ENCODE measurements around the gene STX16.

Gene STX16

DNA sequence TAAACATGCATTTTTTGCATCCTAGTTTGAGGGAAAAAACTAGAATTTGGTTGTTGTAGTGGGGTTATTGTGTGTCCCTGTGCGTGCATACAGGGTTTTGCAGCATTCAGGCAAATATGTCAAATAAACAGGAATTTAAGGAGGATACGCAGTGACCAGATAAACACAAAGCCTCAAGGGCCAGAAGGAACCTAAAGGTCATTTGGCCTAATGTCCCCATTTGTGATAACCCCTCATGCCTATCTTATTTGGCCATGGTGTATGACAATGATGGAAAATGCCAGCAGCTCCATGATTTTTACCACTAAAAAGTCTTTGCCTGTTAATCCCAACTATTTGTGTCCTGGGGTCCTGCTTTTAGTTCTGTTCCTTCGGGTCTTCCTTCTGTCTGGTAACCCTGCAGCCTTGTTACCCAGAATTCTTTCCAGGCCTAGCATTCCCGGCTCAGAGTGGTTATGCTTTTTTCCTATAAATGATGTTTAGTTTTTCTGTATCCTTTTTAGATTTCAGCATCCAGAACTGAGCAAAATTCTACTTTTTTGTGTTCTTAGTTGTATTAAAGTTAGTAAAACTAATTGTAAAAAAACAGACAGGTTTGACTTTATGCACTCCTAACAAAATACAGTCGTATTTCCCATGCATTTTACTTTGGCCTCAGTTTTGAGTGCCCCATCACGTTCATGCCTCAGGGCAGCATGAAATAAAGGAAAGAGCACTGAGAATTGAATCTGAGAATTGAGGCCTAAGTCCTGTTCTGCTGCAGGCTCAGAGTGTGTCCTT, 4.4 kb downstream of the STX16 start:
- DNase-seq: no peak

DNA sequence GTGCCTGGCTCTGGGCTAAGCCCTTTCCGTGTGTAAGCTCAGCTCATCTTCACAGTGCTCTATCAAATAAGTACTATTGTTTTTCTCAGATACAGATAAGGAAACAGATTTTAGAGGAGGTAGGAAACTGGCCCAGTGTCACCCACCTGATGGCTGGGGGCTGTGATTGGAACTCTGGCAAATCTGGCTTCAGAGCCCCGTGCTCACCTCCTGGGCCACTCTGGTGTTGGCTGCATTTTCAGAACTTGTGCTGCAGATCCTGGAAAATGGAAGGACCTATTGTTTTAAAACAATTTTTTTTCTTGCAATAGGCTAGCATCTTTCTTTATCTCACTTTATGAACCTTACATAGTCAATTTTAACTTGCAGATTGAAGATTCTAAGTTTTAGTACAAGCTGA, 5.7 kb downstream of the STX16 start:
- no peak for DNase-seq

DNA sequence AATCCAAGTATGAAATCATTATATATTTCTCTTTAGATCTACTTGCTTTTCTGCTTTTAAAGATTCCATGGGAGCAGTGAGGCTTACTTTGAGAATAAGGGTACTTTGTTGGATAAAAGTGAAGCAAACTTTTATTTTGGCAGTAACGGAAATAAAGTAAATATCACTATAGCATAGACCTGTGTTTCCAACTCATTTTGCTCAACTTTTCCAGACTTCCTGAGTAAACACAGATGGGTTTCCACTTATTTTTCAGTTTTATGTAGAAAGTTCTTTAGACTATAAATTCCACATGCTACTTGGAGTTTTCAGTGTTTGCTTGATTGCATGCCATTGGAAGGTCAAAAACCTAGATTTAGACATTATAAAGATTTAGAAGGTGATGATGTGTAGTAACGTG, 6.2 kb downstream of the STX16 start:
- DNase-seq: no peak

DNA sequence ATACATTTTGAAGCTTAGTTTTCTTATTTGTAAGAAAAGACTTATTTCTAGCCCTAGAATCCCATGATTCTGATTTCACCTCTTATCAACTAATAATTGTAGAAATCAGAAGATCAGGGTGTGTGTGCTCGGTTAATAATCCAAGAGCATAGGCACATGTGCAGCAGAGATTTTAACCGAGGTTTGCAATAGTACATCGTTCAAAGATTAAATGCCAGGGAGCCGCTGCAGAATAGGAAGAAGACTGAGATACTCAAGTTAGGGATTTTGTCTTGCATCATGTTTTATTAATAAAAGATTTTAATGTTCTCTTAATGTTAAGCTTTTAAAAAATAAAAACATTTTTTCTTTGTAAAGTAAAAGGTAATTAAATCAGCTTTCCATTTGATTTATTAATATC, 6.9 kb downstream of the STX16 start:
- DNase-seq: no peak

DNA sequence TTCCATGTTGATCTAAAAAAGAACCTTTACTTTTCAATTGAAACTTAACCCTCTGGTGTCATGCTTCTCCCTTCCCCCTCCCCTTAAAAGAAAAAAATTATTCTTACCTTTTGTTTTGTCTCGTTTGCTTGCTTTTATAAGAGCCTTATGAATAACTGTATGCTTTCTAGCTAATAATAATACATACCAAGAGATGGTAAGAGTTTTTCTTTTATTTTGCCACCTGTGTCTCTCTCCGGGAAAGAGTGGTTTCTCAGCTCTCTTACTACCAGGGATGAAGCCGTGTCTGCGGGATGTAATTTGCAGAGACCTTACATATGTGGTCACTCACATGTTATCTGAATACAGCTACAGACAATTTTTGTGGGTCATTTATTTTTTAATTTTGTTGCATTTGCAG, 7.7 kb downstream of the STX16 start:
- no peak for DNase-seq

DNA sequence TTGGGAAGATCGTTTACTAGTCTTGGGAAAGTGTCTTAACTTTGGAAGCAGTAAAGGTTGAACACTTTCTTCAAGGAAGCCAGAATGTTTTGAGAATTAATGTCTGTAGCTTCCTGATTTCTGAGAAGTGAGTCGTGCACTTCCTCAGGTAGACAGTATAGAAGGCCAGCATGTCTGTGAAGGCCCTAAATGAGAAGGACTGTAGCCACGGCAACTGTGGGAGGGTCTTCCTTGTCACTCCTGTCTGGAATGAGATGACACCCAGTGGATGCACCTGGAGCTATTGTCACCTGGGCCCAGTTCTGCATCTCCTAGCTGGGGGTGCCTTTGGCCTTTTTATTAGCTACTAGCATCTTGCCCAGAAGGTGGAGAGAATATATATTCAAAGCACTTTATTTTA, 8.8 kb downstream of the STX16 start:
- DNase-seq: no peak

DNA sequence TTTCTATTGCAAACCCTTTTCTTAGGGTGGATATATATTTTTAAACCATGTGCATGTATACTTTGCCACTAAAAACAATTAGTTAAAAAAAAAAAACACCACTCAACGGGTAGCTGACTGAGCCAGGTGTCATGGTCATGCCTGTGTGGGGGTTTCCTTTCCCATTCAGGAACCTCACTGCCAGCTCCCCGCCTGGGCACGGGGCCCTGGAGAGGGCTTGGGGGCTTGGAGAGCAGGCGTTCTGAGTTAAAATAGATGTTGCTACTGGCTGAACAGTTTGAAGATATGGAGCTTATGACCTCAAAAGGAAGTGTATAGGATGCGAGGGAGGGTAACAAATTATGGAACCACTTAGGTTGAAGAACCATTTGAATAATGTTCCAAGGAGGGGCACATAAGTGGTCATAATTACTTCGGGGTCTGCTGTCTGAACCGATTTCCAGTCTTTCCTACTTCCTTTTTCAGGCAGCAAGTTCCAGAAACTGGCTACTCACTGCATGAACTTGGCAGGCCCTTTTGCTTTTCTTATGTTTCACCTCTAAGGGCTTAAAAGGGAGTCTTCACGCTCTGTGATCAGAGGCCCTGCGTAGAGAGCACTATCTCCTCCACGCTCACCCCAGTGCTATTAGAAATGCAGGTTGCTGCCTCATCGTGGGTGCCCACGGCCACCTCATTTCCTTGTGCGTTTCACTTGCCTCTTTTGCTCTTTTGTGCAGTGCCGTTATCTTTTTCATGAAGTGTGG, 9.9 kb downstream of the STX16 start:
- DNase-seq: peak; percentile 52

DNA sequence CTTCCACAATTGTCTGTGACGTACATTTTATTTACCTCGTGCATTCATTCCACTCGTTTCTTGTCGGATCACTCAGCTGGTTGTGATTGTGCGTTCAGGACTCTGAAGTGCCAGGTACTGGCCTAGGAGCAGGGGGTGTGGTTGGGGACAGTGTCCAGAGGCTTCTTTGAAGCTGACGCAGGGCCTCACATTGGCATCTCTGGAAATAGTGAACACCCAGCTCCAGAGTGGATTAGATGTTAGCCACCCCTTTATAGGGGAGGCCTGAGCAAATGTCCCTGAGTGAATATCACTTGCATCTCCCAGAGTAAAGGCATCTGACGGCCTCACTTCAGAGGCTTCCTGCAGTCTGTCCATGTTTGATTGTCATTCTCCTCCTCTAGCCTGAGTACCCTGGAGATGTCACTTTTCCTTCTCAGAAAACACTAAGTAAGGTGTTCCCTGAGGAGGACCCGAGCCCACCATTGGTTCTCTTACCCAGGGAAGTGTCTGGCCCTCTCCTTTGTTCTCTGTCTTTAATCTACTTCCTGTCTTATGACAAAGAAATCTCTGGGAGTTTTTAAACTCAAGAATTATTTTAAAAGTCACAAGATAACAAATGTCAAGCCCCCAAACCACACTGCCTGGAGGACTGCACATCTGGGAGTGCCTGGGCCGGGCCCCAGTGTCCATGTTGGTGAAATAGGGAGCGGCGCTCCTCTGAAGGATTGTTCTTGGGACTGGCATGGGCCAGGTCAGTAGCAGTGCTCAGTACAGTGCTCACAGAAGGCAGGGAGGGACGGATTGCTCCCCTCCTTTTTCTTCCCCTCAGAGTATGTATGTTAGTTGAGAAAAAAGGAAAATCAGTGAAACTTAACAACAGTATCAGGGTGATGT, 10.8 kb downstream of the STX16 start:
- DNase-seq: no peak

DNA sequence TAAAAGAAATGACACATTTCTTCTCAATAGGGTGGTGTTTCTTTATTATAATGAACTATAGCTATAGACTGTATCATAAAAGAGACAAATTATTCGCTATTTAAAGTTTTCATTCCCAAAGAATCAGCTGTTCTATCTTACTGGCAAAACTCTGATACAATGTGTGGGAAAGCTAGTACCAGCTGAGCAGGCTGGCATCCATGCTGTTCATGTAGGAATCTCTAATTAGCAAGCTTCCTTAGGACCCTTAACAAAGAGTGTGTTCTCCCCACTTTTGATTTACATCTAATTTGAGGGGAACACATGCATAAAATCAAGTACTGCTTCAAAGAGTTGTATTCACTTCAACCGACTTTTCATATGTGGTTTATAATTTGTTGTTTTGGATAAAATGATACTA, 13.2 kb downstream of the STX16 start:
- DNase-seq: no peak

DNA sequence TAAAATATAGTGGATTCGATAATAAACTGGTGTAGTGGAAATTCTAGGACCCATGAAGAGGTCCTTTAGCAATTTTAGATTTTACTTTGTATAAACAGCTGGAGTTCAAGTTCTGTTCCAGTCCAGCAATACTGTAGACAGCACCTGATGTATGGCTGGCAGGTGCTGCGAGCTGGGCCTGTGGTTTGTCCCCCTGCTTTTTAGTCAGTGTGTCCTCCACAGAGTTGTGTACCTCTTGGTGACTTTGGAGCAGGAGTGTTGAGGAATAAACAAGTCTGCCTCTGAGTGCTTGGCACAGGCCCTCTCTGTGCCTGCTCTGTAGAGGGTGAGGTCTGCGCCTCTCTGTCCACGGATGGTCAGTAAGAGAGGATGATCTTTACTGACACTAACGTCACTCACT, 13.8 kb downstream of the STX16 start:
- no peak for DNase-seq

DNA sequence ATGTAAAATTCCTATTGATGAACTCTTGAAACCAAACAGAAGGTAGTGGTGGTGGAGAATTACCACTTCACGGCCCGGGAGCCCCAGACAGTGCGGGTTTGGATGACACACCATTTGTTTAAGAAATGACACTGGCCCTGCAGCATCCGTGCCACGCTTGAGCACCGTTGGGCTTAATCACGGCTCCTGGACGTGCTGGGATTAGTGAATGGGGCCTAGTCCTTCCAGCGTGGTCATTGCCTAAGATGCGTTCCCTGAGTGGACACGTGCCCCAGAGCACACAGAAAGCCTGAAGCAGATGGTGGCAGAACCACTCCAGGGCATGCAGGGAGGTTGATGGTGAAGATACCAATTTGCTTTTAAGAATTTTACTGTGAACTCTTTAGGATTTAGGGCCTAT, 14.5 kb downstream of the STX16 start:
- DNase-seq: no peak

DNA sequence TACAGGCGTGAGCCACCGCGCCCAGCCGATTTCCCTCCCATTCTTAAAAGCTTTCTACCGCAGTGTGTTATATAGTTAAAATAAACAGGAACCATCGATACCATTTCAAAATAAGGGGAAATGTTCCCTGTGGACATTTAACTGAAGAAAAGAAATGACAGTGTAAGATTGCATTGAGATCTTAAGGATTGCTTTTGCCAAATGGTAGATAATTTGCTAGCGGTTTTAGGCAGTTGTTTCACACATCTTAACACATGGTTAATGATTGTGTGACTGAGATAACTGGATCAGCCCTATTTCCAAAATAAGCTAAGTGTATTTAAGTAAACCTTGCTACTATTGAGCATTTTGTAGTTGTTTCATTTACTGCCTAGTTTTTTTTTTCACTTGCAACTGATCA, 15.6 kb downstream of the STX16 start:
- no peak for DNase-seq

DNA sequence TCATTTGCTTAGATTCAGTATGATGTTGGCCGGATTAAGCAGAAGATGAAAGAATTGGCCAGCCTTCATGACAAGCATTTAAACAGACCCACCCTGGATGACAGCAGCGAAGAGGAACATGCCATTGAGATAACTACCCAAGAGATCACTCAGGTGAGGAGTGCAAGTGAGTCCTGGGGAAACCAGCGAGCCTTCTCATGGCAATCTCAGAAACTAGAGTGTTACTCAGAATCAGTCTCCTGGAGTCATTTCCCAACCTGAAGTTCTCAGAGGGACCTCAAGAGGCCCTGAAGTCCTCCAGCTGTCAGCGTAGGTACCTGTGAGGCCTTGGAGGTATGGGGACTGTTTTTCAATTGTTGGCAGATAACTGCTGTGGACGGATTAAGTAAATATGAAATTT, 16.9 kb downstream of the STX16 start:
- DNase-seq: no peak

DNA sequence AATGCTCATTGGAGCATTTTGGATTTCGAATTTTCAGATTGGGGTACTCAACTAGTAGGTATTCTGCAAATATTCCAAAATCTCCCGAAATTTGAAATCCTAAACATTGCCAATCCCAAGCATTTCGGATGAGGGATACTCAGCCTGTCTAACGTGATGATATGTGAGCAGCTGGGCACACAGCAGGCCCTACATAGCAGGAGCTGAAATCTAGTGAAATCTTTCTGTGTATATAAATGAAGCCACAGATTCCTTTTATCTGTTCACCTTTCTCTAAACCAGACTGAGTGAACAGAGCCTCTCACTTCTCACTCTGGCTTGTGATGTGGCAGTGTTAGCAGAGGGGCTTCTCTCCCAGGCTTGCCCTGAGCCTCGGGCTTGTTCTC, 17.8 kb downstream of the STX16 start:
- DNase-seq: no peak

DNA sequence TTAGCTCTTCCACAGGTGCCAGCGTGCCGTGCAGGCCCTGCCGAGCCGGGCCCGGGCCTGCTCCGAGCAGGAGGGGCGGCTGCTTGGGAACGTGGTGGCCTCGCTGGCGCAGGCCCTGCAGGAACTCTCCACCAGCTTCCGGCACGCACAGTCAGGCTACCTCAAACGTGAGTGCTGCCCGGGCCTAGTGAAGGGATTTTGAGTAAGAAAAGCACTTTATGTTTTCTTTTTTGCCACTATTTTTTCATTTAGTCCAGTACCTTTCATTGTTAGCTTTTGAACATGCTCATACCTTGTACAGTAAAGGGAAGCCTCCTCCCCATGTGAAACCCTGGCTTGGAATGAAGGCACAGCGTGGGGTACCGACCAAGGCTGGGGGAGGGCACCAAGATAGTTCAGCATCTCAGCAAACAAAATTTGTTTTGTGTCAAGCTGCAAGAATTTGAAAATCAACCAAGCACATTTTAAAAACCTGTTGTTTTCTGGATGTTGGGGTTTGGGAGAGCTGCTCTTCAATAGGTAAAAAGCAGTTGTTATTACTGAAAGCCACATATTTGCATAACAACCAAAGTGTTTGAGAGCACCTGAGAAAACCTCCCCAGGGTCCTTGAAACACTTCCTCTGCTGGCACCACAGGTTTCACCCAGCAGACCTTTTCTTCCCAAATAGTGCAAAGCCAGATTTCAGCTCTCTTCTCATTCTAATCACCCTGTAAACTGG, 18.4 kb downstream of the STX16 start:
- no peak for DNase-seq

DNA sequence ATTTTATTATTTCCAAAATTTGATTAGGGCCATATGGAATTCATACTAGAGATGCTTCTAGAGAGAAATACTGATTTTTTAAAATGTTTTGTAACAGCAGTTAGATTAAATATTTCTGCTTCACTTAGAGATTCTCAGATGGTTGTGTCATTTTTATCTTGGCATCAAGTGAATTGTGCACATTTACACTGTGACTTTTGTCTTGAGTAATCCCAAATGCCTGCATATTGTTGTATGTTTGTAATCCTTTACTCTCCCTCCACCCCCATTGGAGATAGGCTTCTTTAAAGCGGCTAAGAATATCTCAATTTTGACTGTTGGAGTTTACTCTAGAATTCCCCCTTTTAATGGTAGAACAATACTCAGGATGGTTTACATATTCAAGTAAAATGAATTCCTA, 19.0 kb downstream of the STX16 start:
- no peak for DNase-seq

DNA sequence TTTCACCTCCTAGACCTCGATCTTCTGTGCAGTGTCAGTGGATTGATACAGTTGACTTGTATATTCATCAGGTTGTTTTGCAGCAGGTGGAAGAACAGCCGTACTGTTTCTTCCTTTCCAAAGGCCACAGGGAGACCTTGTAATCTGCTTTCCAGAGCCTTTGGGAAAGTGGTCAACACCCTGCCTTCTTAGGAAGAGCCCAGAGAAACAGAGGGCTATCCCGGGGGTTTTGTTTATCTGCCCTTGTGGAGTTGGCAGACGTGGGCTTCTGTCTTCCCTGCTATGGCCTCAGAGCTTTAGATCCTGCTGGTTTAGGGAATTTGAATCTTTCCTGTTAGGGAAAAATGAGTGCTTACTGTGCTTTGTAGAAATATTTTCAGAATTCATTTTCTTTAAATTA, 19.6 kb downstream of the STX16 start:
- no peak for DNase-seq

DNA sequence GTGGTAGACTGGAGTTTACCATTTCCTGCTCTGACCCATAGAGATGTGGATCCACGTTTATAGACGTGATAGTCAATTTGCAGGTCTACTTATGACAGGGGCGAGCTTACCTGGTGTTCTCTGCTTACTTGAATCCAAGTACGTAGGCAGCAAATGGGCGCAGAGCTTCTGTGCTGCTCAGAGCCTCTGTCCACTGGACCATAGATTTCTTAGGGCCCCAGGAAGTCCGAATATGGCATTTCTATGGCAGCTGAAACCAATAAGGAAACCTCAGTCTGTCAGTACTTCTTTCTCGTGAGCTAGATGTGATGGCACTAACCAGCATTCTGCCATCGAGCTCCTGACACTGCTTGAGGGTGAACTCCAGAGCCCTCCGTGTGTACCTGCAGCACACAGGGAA, 22.0 kb downstream of the STX16 start:
- no peak for DNase-seq

DNA sequence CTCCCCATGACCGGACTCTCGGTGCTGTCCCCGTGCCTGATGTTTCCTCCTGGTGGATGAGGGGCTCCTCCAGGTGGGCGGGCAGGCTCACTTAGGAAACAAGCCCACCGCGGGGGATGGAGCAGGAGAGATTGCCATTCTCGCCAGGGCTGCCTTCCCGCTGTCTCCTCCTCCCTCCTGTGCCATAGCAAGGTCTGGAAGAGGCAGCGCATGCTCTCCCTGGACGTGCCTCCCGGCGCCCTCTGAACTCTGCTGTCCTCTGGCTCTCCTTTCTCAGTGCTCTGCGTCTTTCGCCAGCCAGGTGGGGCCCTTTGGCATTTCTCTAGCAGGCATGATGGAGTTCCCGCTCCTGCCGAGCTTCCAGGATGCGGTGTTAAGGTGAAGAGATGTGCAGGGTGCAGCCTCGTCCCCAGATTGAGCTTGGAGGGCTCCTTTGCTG, 24.1 kb downstream of the STX16 start:
- DNase-seq: no peak

DNA sequence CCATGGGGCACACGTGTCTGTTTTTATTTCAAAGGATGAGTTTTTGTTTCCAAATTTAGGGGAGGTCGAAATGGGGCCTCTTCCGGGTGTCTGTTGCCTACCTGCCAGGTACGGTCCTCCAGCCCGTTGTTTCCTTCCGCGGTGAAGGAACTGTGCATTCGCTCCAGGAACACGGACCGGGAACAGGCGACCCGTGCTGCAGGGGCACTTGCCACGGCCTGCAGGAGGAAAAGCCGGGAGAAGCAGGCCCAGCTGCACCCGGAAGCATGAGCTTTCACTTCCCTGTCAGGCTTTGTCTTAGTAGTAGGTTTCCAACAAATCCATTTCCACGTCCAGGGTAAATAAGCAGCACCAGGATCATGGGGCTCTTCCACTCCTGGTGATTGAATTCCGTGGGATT, 24.6 kb downstream of the STX16 start:
- no peak for DNase-seq

DNA sequence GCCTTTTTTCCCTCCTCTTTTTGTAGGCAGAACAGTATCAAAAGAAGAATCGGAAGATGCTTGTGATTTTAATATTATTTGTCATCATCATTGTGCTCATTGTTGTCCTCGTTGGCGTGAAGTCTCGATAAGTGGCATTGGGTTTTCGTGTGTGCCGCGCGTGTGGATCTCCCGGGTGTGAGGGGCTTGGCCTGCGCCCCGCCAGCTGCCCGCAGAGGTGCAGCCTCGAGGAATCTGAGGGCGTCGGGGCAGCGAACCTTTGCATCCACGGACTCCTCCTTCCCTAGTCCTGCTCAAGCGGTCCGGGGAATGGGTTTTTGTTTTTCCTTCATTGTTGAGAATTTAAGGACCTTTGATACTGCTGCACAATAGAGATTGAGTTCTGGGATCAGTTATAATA, 25.1 kb downstream of the STX16 start:
- DNase-seq: no peak

DNA sequence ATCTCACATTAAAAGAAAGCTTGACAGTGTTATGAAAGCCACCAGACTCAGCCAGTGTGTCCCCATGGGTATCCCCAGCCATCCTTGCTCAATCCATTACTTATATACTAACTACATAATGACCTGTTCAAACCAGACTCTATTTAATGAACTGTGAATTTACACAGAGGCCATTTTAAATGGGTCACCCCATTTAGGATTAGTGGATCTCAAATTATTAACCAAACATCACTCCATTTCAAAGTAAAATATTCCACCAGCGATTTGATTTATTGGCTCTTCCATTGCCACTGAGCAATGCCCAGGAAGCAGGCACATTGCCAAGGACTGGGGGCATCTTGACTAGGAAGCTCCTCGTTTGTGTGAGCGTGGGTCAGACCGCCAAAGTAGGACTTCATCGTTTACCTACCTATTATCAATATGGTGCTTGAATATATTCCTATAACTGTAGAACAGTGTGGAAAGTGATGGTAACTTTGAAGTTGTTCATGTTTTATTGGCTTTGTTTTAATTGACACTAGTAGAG, 26.1 kb downstream of the STX16 start:
- no peak for DNase-seq

DNA sequence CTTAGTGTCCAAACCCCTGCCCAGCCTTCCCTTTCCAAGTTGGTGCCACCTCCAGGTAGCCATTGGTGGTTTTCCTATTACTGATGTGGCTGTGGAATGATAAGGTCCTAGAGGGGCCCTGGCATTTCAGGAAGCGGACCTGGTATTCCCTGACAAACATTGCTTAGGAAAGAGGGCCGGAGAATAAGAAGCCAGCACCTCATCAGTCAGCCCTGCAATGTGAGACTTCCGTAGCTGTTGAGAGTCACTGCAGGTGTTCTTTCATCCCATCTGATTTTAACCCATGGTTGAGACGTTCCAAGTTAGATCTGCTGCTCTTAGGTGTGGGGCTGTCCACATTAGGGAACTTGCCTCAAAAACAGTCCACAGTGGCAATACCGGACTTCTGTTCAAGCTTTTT, 26.7 kb downstream of the STX16 start:
- no peak for DNase-seq
